ENCODE results near the gene WT1.

GRCh38 chr11:32444186-32444585 is 8.8 kb upstream of the WT1 start:
- TF ChIP-seq EZH2 (IDR thresholded peaks at IDR 0.05) (no peak), POLR2AphosphoS5 (IDR thresholded peaks at IDR 0.05; ENCODE audit: borderline replicate concordance, low read depth, low read length) (no peak), FOXP2 (optimal IDR thresholded peaks at IDR 0.05; ENCODE audit: control extremely low read depth, extremely low read length, insufficient read depth) (no peak)
